Naive B cell (primary cell): ENCODE data around the gene MYO10. TPM values are rescaled to one million over a fixed set of nuclear protein-coding genes. Genes with fewer than 3 reads are reported as not detected.
A peak's percentile ranks its signal among the peaks of the same experiment; 100 is the strongest.
"Not testable (repeated sequence)": the region's sequence is repeated elsewhere in the genome, so short reads cannot be mapped to it uniquely, and the experiment has no call there.

Experiments
- ATAC-seq, 2 donors: fragments of 150-1000 bp; cut with Tn5 transposase; 2 replicates each; pipeline ENCODE4 v1.10.0; 2021; ENCODE audit warnings: low read depth in 2 of 2, mild to moderate bottlenecking in 2 of 2, moderate library complexity in 2 of 2
- DNase-seq: peaks from one replicate; pipeline ENCODE4 v3.0.0; 2022
- H3K27ac Mint-ChIP-seq, 6 donors: one replicate each; pipeline ENCODE4 v1.8.0; 2020 to 2022; ENCODE audit warnings: mild to moderate bottlenecking in 6 of 6, mixed read lengths in 6 of 6, moderate library complexity in 5 of 6, inconsistent platforms in 2 of 6
- H3K27me3 Mint-ChIP-seq, 3 donors: one replicate each; pipeline ENCODE4 v1.8.0; 2021 to 2022; ENCODE audit warnings: mixed read lengths in 3 of 3, mild to moderate bottlenecking in 1 of 3
- H3K36me3 Mint-ChIP-seq, 2 donors: one replicate each; pipeline ENCODE4 v1.8.0; 2020 to 2022; ENCODE audit warnings: mixed read lengths in 2 of 2, inconsistent platforms in 1 of 2, mild to moderate bottlenecking in 1 of 2
- H3K4me1 Mint-ChIP-seq, 3 donors: one replicate each; pipeline ENCODE4 v1.8.0; 2020 to 2022; ENCODE audit warnings: mixed read lengths in 3 of 3, inconsistent platforms in 1 of 3, mild to moderate bottlenecking in 1 of 3, moderate library complexity in 1 of 3
- H3K4me3 Mint-ChIP-seq, 8 donors: one replicate each; pipeline ENCODE4 v1.8.0; 2020 to 2022; ENCODE audit warnings: mild to moderate bottlenecking in 8 of 8, mixed read lengths in 8 of 8, moderate library complexity in 8 of 8, inconsistent platforms in 2 of 8
- H3K9me3 Mint-ChIP-seq, 7 donors: one replicate each; pipeline ENCODE4 v1.8.0; 2020 to 2022; ENCODE audit warnings: mixed read lengths in 7 of 7, mild to moderate bottlenecking in 5 of 7, inconsistent platforms in 2 of 7, moderate library complexity in 1 of 7
- polyA plus RNA-seq, 6 donors: library from polyadenylated mRNA; unstranded; fragments of 300-500 nt; fragmentation: Illumina TruSeq; gene quantifications; one replicate each; pipeline ENCODE4 v1.2.3, GENCODE V29; 2021; ENCODE audit warnings: low read depth in 6 of 6

Gene MYO10
- polyA plus RNA-seq, 6 donors from 2014 or later: 0.03 to 0.87 TPM; not detected in 4

DNA sequence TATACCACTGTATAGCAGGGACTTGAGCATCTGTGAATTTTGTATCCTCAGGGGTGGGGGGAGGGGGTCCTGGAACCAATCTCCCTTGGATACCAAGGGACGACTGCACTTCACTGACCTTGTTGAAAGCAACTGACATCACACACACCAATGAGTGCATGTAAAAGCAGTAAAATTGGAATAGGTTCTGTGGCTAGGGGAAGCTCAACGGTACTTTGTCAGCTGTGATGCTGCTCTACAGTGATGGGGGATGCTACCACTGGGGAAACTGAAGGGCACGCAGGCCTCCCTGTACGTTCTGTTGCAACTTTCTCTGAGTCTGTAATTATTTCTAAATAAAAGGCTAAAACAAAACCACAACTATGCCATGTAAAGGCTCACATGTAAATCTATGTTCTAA, 272.2 kb downstream of the MYO10 start:
- ATAC-seq: no peak
- Mint-ChIP-seq H3K4me1 (no peaks in the 10 kb centered on the region), H3K27ac (no peak overlapping the region), H3K36me3 (no peaks in the 10 kb centered on the region), H3K9me3 (peaks cover 0 to 3% (median 0%) of the 10 kb centered on the region in 7 donors), H3K4me3 (no peak overlapping the region), H3K27me3 (peaks cover 0 to 8% (median 0%) of the 10 kb centered on the region in 3 donors)
- no peak for DNase-seq

DNA sequence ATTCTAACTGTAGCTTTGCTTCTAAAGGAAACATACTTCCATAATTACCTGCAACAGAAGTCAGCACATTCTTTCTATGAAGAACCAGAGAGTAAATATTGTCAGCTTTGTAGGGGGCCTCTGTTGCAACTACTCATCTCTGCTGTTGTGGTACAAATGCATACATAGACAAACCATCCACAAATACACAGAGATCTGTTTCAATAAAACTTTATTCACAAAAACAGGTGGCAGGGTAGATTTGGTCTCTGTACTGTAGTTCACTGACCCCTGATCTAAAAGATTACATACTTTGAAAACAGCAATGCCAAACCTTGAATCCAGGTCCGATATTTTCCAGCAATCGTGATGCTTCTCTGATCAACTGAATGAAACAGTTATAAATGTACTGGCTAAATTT, 274.4 kb downstream of the MYO10 start:
- Mint-ChIP-seq H3K27me3 (peaks cover 6 to 19% (median 8%) of the 10 kb centered on the region in 3 donors), H3K4me1 (no peaks in the 10 kb centered on the region), H3K9me3 (peaks cover 0 to 8% (median 0%) of the 10 kb centered on the region in 7 donors), H3K4me3 (no peak overlapping the region), H3K27ac (no peak overlapping the region), H3K36me3 (no peaks in the 10 kb centered on the region)
- ATAC-seq (no peak), DNase-seq (no peak)

DNA sequence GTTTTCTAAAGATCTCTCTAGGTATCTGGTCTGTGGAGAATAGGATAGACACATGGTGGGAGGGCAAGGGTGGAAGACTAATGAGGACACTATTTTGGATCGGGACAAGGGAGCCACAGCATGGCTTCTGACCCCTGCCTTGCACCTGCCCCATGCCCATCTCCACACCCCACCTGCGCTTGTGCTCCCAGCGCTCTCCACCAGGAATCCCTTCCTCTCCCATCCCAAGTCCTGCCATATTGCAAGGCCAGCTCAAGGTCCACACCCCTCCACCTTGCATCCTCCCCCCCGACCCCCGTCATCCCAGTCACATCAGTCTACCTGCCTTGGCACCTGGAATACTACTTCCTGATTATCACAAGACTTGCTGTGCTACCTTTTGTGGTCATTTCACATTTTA, 275.1 kb downstream of the MYO10 start:
- no peak overlapping the region for H3K27ac Mint-ChIP-seq

DNA sequence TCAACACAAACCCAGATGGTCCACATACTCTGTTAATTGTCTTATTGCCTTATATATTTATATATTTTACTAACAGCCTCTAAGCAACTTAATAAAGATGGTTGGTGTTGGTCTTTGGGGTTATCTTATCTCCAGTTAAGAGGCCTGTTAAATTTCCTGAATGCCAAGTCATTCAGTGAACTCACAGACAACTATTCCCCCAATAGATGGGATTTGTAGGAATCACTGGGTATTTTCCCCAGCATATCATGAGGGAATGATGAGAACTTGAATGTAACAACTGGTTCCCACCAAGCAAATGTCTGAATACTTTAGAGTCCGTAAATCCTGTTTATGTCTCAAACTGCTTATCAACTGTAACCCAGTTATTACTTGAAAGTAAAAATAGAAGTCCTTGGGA, 276.6 kb downstream of the MYO10 start:
- DNase-seq (no peak), ATAC-seq (no peak)
- peaks cover 0 to 6% (median 0%) of the 10 kb centered on the region in 3 donors for H3K4me1 Mint-ChIP-seq
- H3K27ac Mint-ChIP-seq: no peak overlapping the region
- no peak overlapping the region for H3K4me3 Mint-ChIP-seq
- peaks cover 8 to 21% (median 9%) of the 10 kb centered on the region in 3 donors for H3K27me3 Mint-ChIP-seq
- no peaks in the 10 kb centered on the region for H3K36me3 Mint-ChIP-seq
- H3K9me3 Mint-ChIP-seq: peaks cover 0 to 8% (median 0%) of the 10 kb centered on the region in 7 donors

More for the DNA sequence above, 275.1 kb downstream of the MYO10 start:
- no peaks in the 10 kb centered on the region for H3K4me1 Mint-ChIP-seq
- ATAC-seq: no peak
- H3K4me3 Mint-ChIP-seq: no peak overlapping the region
- peaks cover 8 to 21% (median 9%) of the 10 kb centered on the region in 3 donors for H3K27me3 Mint-ChIP-seq
- DNase-seq: no peak
- H3K9me3 Mint-ChIP-seq: peaks cover 0 to 8% (median 0%) of the 10 kb centered on the region in 7 donors
- H3K36me3 Mint-ChIP-seq: no peaks in the 10 kb centered on the region

DNA sequence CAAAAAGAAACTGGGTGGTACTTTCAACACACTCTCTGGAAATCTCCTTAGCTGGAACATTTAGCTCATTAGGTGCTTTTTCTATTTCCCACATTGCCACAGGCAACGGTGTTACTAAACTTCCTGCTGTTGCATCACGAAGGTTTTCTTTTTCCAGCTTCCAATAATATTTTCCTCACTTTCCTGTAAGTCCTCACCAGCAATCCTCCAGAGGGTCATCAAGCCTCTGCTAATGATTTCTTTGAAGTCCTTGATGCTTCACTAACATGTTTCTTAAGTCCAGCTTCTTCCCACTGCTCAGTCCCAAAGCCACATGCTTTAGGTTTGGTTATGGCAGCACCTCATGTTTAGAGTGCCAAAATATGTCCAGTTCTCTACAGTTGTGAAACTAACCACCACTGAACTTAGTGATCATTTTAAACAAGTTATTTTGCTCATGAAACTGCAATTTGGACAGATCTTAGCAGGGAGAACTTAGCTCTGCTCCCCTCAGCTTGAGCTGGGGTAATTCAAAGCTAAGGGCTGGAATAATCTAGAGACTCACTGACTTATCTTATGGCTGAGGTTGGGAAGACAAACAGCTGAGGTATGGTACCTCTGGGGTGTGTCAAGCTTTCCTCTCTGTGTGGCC, 279.4 kb downstream of the MYO10 start:
- no peak overlapping the region for H3K4me3 Mint-ChIP-seq
- H3K4me1 Mint-ChIP-seq: peaks cover 0 to 7% (median 0%) of the 10 kb centered on the region in 3 donors
- H3K36me3 Mint-ChIP-seq: no peaks in the 10 kb centered on the region
- no peak overlapping the region for H3K27ac Mint-ChIP-seq
- ATAC-seq: no peak
- no peak for DNase-seq
- peaks cover 0 to 8% (median 0%) of the 10 kb centered on the region in 7 donors for H3K9me3 Mint-ChIP-seq
- peaks cover 8 to 21% (median 9%) of the 10 kb centered on the region in 3 donors for H3K27me3 Mint-ChIP-seq

DNA sequence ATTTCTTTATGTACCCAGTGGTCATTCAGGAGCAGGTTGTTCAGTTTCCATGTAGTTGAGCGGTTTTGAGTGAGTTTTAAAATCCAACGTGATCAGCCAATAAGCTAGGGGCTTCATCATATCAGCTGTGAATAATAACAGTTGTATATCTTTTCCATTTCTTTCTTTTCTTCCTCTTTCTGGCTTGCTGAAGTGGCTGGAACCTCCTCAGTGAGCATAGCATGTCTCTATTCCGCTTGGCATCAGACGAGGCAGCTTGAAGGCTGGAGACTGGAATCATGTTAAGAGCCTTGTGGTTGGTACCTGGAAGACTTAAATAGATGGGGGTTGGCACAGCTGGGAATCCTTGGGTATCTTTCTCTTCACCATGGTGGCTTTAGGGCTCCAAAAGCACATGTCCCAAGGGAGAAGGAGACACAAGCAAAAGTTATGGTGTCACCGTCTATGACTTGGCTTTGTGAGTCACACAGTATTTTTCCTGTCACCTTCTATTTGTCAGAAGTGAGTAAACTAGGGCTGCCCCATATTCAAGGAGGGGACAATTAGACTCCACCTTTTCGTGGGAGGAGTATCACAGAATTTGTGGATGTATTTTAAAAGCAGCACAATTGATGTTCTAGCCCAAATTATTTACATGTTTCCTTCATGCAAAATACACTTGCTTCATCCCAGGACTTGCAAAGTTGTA, 281.3 kb downstream of the MYO10 start:
- peaks cover 0 to 7% (median 0%) of the 10 kb centered on the region in 3 donors for H3K4me1 Mint-ChIP-seq
- H3K27ac Mint-ChIP-seq: no peak overlapping the region
- ATAC-seq (no peak), DNase-seq (no peak)
- H3K4me3 Mint-ChIP-seq: no peak overlapping the region
- peaks cover 8 to 13% (median 9%) of the 10 kb centered on the region in 3 donors for H3K27me3 Mint-ChIP-seq
- H3K36me3 Mint-ChIP-seq: no peaks in the 10 kb centered on the region
- peaks cover 0 to 10% (median 3%) of the 10 kb centered on the region in 7 donors for H3K9me3 Mint-ChIP-seq

DNA sequence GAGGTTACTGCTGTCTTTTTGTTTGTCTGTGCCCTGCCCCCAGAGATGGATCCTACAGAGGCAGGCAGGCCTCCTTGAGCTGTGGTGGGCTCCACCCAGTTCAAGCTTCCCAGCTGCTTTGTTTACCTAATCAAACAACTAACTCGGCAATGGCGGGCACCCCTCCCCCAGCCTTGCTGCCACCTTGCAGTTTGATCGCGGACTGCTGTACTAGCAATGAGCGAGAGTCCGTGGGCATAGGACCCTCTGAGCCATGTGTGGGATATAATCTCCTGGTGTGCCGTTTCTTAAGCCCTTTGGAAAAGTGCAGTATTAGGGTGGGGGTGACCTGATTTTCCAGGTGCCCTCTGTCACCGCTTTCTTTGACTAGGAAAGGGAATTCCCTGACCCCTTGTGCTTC, 287.3 kb downstream of the MYO10 start:
- not testable (repeated sequence) for H3K4me3 Mint-ChIP-seq, H3K27me3 Mint-ChIP-seq, H3K4me1 Mint-ChIP-seq

DNA sequence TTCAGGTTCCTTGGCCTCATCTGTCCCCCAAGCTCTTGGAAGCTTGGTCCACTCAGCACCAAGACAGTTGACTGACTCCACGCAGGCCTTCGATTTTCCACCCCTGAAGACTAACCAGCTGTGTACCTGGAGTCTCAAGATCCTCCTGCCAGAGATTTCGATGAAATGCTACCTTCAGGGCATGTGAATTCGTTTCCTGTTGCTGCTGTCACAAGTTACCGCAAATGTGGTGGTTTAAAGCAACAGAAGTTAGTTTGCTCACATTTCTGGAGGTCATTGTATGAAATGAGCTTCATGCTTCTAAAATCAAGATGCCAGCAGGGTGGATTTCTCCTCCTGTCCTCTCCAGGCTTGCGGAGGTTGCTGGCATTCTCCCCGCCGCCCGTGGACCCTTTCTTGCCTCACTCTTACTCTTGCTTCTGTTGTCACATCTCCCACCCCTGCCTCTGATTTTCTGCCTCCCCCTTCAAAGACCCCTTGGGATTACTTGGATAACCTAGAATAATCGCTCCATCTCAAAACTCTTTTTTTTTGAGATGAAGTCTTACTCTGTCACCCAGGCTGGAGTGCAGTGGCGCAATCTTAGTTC, 291.7 kb downstream of the MYO10 start:
- peaks cover 0 to 7% of the 10 kb centered on the region in 2 donors for H3K36me3 Mint-ChIP-seq
- H3K4me3 Mint-ChIP-seq: no peak overlapping the region
- peaks cover 0 to 6% (median 0%) of the 10 kb centered on the region in 3 donors for H3K27me3 Mint-ChIP-seq
- peaks cover 2 to 28% (median 10%) of the 10 kb centered on the region in 7 donors for H3K9me3 Mint-ChIP-seq
- ATAC-seq (no peak), DNase-seq (no peak)
- H3K27ac Mint-ChIP-seq: peak overlapping the region in 1 of 6 donors; percentile 81
- no peaks in the 10 kb centered on the region for H3K4me1 Mint-ChIP-seq

More for the DNA sequence above, 287.3 kb downstream of the MYO10 start:
- H3K36me3 Mint-ChIP-seq, ATAC-seq, H3K27ac Mint-ChIP-seq, DNase-seq: not testable (repeated sequence)
- H3K9me3 Mint-ChIP-seq: peaks cover 2 to 27% (median 14%) of the 10 kb centered on the region in 7 donors

DNA sequence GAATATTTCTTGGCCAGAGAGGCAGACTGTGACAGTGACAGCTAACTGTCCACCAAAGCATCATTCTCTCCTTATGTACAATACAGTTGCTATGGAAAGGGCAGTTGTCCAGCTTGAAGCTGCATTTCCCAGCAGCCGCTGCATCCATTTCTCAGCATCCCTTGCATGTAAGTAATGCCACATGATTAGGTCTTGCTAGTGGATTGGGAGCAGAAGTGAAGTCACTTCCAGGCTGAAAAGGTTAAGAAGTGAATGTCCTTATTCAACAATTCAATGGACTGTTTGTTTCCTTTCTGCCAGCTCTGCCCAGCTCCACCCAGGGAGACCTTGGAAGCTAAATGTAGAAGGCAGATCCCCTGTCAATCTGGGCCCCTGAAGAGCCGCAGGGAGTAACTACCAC, 293.2 kb downstream of the MYO10 start:
- DNase-seq (no peak), ATAC-seq (no peak)
- Mint-ChIP-seq H3K27ac (no peak overlapping the region), H3K36me3 (peaks cover 0 to 4% of the 10 kb centered on the region in 2 donors), H3K27me3 (peaks cover 0 to 17% (median 0%) of the 10 kb centered on the region in 3 donors), H3K4me3 (no peak overlapping the region), H3K9me3 (peaks cover 2 to 21% (median 8%) of the 10 kb centered on the region in 7 donors), H3K4me1 (no peaks in the 10 kb centered on the region)

DNA sequence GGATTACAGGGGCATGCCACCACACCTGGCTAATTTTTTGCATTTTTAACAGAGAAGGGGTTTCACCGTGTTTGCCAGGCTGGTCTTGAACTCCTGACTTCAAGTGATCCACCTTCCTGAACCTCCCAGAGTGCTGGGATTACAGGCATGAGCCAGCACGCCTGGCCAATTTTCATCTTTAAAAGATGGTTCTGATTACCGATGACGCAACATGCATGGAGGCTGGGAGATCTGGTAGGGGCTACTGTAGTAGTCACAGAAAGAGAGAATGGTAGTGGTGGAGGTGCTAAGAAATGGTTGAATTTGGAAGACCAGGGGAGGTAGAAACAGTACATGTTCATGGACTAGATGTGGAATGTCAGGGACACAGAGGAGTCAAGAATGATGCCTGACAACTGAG, 296.9 kb downstream of the MYO10 start:
- peaks cover 0 to 17% (median 0%) of the 10 kb centered on the region in 3 donors for H3K27me3 Mint-ChIP-seq
- no peaks in the 10 kb centered on the region for H3K36me3 Mint-ChIP-seq
- H3K27ac Mint-ChIP-seq: no peak overlapping the region
- H3K4me3 Mint-ChIP-seq: no peak overlapping the region
- ATAC-seq (no peak), DNase-seq (no peak)
- H3K4me1 Mint-ChIP-seq: no peaks in the 10 kb centered on the region
- peaks cover 0 to 5% (median 2%) of the 10 kb centered on the region in 7 donors for H3K9me3 Mint-ChIP-seq

DNA sequence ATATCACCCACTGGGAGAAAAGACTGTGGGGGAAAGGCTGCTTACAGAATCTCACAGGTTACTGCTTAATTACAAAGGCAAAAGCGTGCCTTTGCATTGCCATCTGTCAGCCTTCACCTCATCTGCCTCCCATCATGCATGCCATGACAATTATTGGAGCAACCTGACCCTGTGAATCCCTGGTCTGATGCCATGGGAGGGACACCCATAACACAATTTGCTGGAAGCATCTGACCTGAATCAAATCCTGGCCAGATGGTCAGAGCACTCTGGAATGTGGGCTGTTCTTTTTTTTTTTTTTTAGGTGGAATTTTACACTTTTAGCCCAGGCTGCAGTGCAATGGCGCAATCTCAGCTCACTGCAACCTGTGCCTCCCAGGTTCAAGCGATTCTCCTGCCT, 307.7 kb downstream of the MYO10 start:
- H3K27me3 Mint-ChIP-seq: no peaks in the 10 kb centered on the region
- no peaks in the 10 kb centered on the region for H3K36me3 Mint-ChIP-seq
- H3K4me1 Mint-ChIP-seq: peaks cover 19 to 35% (median 26%) of the 10 kb centered on the region in 3 donors
- no peak overlapping the region for H3K27ac Mint-ChIP-seq
- DNase-seq (no peak), ATAC-seq (no peak)
- H3K4me3 Mint-ChIP-seq: no peak overlapping the region
- peaks cover 0 to 2% (median 0%) of the 10 kb centered on the region in 7 donors for H3K9me3 Mint-ChIP-seq

DNA sequence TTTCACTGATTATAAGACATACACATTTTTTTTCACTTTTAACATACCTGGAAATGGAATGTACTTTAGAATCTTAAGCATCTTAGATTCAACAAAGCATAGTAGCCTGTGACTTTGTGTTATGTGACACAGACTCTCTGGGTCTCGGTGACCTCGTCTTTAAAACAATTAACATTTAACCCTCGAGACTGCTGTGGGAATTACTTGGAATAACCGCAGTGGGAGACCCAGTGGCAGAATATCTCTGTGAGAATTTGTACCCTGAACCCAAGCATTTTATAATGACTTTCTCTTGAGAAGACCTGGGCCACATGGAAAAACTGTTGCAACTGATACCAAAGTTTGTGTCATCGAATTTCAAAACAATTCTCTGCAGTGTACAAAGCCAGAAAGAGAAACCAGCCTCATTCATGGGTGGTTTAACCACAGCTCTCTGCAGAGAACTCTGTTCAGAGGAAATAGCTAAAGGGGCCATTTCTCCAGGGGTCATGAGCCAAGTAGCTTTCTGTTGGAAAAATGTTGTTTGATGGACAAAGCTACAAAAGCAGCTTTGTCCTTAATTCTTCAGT, 309.3 kb downstream of the MYO10 start:
- Mint-ChIP-seq H3K27ac (peak overlapping the region in 2 of 6 donors; percentile 3 to 4), H3K4me3 (no peak overlapping the region), H3K36me3 (no peaks in the 10 kb centered on the region), H3K27me3 (no peaks in the 10 kb centered on the region), H3K4me1 (peaks cover 19 to 35% (median 26%) of the 10 kb centered on the region in 3 donors), H3K9me3 (no peaks in the 10 kb centered on the region)
- ATAC-seq (no peak), DNase-seq (no peak)

DNA sequence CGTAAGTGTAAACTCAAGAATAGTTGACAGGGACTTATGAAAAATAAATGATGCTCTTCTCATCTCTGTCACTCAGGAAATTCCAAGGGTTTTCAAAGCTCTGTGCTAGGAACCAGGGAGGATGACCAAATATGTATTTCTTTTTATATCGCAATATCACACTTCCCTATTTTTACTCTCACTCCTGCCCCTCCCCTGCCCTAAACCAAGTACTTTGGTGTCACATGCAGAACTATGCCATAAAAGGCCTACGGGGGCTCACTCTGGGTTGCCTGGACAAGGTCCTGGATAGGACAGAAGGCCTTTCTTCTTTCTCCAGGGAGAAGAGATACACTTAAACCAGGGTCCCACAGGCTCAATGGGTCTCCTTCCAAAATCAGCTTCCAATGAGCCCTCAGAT, 311.0 kb downstream of the MYO10 start:
- H3K4me1 Mint-ChIP-seq: peaks cover 19 to 30% (median 26%) of the 10 kb centered on the region in 3 donors
- no peak for DNase-seq
- H3K27me3 Mint-ChIP-seq: no peaks in the 10 kb centered on the region
- ATAC-seq: peak; percentile 50 to 58
- H3K9me3 Mint-ChIP-seq: no peaks in the 10 kb centered on the region
- no peak overlapping the region for H3K4me3 Mint-ChIP-seq
- peak overlapping the region in 1 of 6 donors; percentile 85 for H3K27ac Mint-ChIP-seq
- H3K36me3 Mint-ChIP-seq: no peaks in the 10 kb centered on the region
